SK-N-SH treated with all-trans-retinoic acid at 6 μM for 48 hours (cell line): Measurements from ENCODE around the gene CD99.

Source experiments
- ATAC-seq: fragments of 200-7000 bp; cut with Tn5 transposase; 3 replicates; pipeline ENCODE4 v1.9.1; 2020; ENCODE audit warnings: mild to moderate bottlenecking, moderate library complexity
- ARNTL ChIP-seq: fragments of 450-650 bp; formaldehyde crosslinking; IDR thresholded peaks from 2 replicates; pipeline ENCODE4 v1.5.0; 2020; ENCODE audit warnings: low read depth, mild to moderate bottlenecking, moderate library complexity, borderline replicate concordance
- BACH2 ChIP-seq: fragments of 250-450 bp; sonication (Bioruptor Pico); IDR thresholded peaks from 2 replicates; pipeline ENCODE4 v1.9.0; 2021; ENCODE audit warnings: mild to moderate bottlenecking, borderline replicate concordance
- CREB5 ChIP-seq: fragments of 250-450 bp; sonication (Bioruptor Pico); IDR thresholded peaks from 2 replicates; pipeline ENCODE4 v1.5.1; 2020; ENCODE audit warnings: low read depth, mild to moderate bottlenecking, moderate library complexity
- CSDC2 ChIP-seq: fragments of 250-450 bp; sonication (Bioruptor Pico); IDR thresholded peaks from 2 replicates; pipeline ENCODE4 v1.5.0; 2020; ENCODE audit warnings: mild to moderate bottlenecking, moderate library complexity
- CSRNP3 ChIP-seq: fragments of 250-450 bp; sonication (Bioruptor Pico); IDR thresholded peaks from 2 replicates; pipeline ENCODE4 v1.5.1; 2021; ENCODE audit warnings: mild to moderate bottlenecking, moderate library complexity
- ESRRG ChIP-seq: fragments of 250-450 bp; sonication (Bioruptor Pico); IDR thresholded peaks from 2 replicates; pipeline ENCODE4 v1.6.1; 2021; ENCODE audit warnings: mild to moderate bottlenecking
- GLIS3 ChIP-seq: fragments of 250-450 bp; sonication (Bioruptor Pico); IDR thresholded peaks from 2 replicates; pipeline ENCODE4 v1.5.0; 2020; ENCODE audit warnings: mild to moderate bottlenecking, moderate library complexity
- ISL1 ChIP-seq: fragments of 250-450 bp; sonication (Bioruptor Pico); IDR thresholded peaks from 2 replicates; pipeline ENCODE4 v2.1.2; 2022; ENCODE audit warnings: mild to moderate bottlenecking, moderate library complexity
- OSR1 ChIP-seq: fragments of 250-450 bp; sonication (Bioruptor Pico); IDR thresholded peaks from 2 replicates; pipeline ENCODE4 v1.8.0; 2022; ENCODE audit warnings: moderate library complexity, mild to moderate bottlenecking, inconsistent platforms
- PATZ1 ChIP-seq: fragments of 250-450 bp; sonication (Bioruptor Pico); IDR thresholded peaks from 2 replicates; pipeline ENCODE4 v1.8.0; 2020; ENCODE audit warnings: mild to moderate bottlenecking, moderate library complexity, borderline replicate concordance
- POU6F1 ChIP-seq: fragments of 250-450 bp; sonication (Bioruptor Pico); IDR thresholded peaks from 2 replicates; pipeline ENCODE4 v1.8.0; 2021; ENCODE audit warnings: low read depth, mild to moderate bottlenecking, moderate library complexity, borderline replicate concordance
- PPARA ChIP-seq: fragments of 250-450 bp; sonication (Bioruptor Pico); IDR thresholded peaks from 2 replicates; pipeline ENCODE4 v1.5.0; 2020; ENCODE audit warnings: mild to moderate bottlenecking, borderline replicate concordance
- RARB ChIP-seq: fragments of 250-450 bp; sonication (Bioruptor Pico); IDR thresholded peaks from 2 replicates; pipeline ENCODE4 v1.8.0; 2021; ENCODE audit warnings: mild to moderate bottlenecking, moderate library complexity
- TCF4 ChIP-seq: fragments of 250-450 bp; sonication (Bioruptor Pico); IDR thresholded peaks from 2 replicates; pipeline ENCODE4 v1.8.0; 2021; ENCODE audit warnings: mild to moderate bottlenecking, moderate library complexity, borderline replicate concordance
- TOX ChIP-seq: fragments of 250-450 bp; sonication (Bioruptor Pico); IDR thresholded peaks from 2 replicates; pipeline ENCODE4 v1.8.0; 2021; ENCODE audit warnings: mild to moderate bottlenecking, moderate library complexity, borderline replicate concordance
- TSHZ2 ChIP-seq: fragments of 250-450 bp; sonication (Bioruptor Pico); IDR thresholded peaks from 2 replicates; pipeline ENCODE4 v1.5.0; 2020; ENCODE audit warnings: mild to moderate bottlenecking, moderate library complexity
- ZC3H10 ChIP-seq: fragments of 250-450 bp; sonication (Bioruptor Pico); IDR thresholded peaks from 2 replicates; pipeline ENCODE4 v1.5.1; 2021; ENCODE audit warnings: mild to moderate bottlenecking, moderate library complexity
- ZFP3 ChIP-seq: fragments of 250-450 bp; sonication (Bioruptor Pico); IDR thresholded peaks from 2 replicates; pipeline ENCODE4 v1.5.0; 2020; ENCODE audit warnings: mild to moderate bottlenecking, moderate library complexity
- ZFP30 ChIP-seq: fragments of 450-650 bp; formaldehyde crosslinking; IDR thresholded peaks from 2 replicates; pipeline ENCODE4 v1.5.0; 2022; ENCODE audit warnings: mild to moderate bottlenecking, moderate library complexity
- ZNF8 ChIP-seq: fragments of 450-650 bp; formaldehyde crosslinking; IDR thresholded peaks from 2 replicates; pipeline ENCODE4 v1.5.0; 2020; ENCODE audit warnings: mild to moderate bottlenecking, moderate library complexity

CD99 gene

GRCh38 chrX:2700405-2701320 lies 9.6 kb downstream of the CD99 start (continued):
- TF ChIP-seq RARB, result no peak

GRCh38 chrX:2701600-2701999 lies 10.5 kb downstream of the CD99 start:
- TF ChIP-seq ESRRG, result no peak
- TF ChIP-seq BACH2 (CRISPR knock-in tag), result no peak
- no peak for TF ChIP-seq POU6F1 (CRISPR knock-in tag)
- TF ChIP-seq ZNF8 (CRISPR knock-in tag), result no peak
- TF ChIP-seq OSR1 (CRISPR knock-in tag), result no peak
- no peak for TF ChIP-seq ZFP3
- no peak for TF ChIP-seq TSHZ2
- no peak for TF ChIP-seq ARNTL (CRISPR knock-in tag)
- TF ChIP-seq PATZ1, result no peak
- no peak for TF ChIP-seq PPARA (CRISPR knock-in tag)
- TF ChIP-seq TOX (CRISPR knock-in tag), result no peak
- no peak for TF ChIP-seq CREB5 (CRISPR knock-in tag)
- TF ChIP-seq, all 23 proteins: peak for 0
- ATAC-seq, result no peak

GRCh38 chrX:2703991-2704369 lies 12.9 kb downstream of the CD99 start:
- no peak for ATAC-seq
- TF ChIP-seq PATZ1 (no peak), PPARA (CRISPR knock-in tag) (no peak), ISL1 (CRISPR knock-in tag) (no peak), TOX (CRISPR knock-in tag) (no peak), GLIS3 (CRISPR knock-in tag) (no peak), TCF4 (no peak), BACH2 (CRISPR knock-in tag) (no peak), CSRNP3 (CRISPR knock-in tag) (no peak), OSR1 (CRISPR knock-in tag) (no peak), ZC3H10 (CRISPR knock-in tag) (no peak), ZFP3 (no peak), ESRRG (no peak), ZNF8 (CRISPR knock-in tag) (no peak), CSDC2 (CRISPR knock-in tag) (no peak), ZFP30 (CRISPR knock-in tag) (no peak)
